ENCODE data around the gene PRDM16. TPM values are rescaled to one million over a fixed set of nuclear protein-coding genes. Genes with fewer than 3 reads are reported as not detected.

The PRDM16 gene
- total RNA-seq, 1 donor from 2014 or later: 5.6 TPM

DNA sequence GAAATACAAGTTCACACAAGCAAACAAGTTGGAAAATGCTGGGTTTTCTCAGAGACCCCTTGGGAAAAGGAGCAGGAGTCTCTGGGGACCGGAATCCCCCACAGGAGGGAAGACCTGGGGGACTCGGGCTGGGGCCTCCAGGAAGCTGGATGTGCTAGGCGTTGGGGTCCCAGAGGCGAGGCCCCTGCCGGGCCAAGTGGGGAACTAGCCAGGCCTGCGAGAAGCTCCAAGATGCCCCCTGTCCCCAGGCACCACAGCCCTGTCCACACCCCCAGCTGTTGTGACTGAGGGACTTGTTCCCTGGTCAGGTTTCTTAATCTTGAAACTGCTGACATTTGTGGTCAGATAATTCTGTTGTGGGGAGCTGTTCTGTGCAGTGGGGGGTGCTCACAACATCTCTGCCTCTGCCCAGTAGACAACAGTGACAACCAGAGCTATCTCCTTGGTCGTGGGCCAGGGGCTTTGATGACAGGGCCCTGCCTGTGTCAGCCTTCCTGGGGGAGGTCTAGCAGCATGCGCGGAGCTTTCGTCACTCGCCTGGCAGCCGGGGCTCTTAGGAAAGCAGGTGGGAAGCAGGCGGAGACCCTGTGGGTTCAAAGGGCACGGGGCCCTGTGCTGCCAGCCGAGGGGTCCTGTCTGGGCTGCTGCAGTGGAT, 259.1 kb downstream of the PRDM16 start:
- Histone ChIP-seq H3K4me3 (ENCODE audit: low read depth, low read length) (no peak overlapping the region), H3K27me3 (ENCODE audit: control insufficient read depth, insufficient read depth, low read length) (peaks cover 27% of the 10 kb centered on the region), H3K36me3 (ENCODE audit: control insufficient read depth, insufficient read depth, low read length) (no peaks in the 10 kb centered on the region)
- DNase-seq (ENCODE audit: low read depth): no peak
- no peak for TF ChIP-seq CTCF (IDR thresholded peaks at IDR 0.05; ENCODE audit: insufficient read depth, low read length, poor library complexity, severe bottlenecking)

DNA sequence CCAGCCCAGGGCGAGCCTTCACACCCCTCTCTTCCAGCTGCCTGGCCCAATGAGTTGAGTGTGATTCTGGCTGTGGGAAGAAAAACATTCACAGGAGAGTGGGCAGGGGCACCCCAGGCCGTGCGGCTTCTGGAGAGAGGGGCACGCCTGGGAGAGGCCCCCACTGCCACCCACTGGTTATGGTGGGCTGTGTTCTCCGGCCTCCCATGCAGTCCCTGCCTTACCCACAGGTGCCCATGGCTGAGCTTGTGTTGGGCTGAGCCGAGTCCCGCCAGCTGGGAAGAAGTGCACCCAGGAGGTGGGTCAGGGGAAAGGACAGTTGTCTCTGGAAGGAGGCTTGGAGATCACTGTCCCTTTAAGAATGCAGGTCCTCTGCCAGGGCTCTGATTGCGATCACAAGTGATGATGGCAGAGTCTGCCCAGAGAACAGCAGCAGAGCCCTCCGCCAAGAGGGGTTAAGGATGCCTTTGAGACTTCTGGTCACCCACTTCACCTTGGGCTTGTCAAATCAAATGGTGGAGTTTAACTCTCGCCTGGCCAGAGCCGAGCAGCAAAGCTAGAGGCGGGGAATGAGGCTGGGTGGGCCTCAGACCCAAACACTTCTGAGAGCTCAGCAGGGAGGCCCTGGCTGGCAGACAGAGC, 260.8 kb downstream of the PRDM16 start:
- no peak overlapping the region for H3K4me3 ChIP-seq (ENCODE audit: low read depth, low read length)
- H3K36me3 ChIP-seq (ENCODE audit: control insufficient read depth, insufficient read depth, low read length): no peaks in the 10 kb centered on the region
- DNase-seq (ENCODE audit: low read depth): no peak
- peaks cover 14% of the 10 kb centered on the region for H3K27me3 ChIP-seq (ENCODE audit: control insufficient read depth, insufficient read depth, low read length)
- no peak for TF ChIP-seq CTCF (IDR thresholded peaks at IDR 0.05; ENCODE audit: insufficient read depth, low read length, poor library complexity, severe bottlenecking)

DNA sequence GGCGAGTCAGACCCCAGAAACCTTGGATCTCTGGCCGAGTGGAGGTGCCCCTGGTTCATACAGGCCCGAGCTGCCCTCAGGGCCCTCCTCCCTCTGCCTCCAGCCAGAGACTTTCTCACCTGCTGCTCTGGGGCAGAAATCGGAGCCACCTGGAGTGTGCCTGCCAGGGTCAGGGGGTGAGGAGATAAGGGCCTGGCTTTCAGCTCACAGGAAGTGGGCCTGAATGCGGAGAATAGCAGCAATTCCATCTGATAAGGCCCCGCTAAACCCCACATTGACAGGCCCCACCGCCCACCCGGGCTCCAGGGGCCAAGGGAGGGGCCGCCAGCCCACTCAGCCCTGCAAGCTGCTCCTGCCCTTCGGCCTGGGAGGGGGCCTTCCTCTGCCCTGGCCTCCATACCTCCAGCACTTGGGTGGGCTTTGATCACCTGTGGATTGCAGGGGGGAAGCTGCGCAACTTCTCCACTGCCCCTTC, 261.8 kb downstream of the PRDM16 start:
- Histone ChIP-seq H3K36me3 (ENCODE audit: control insufficient read depth, insufficient read depth, low read length) (no peaks in the 10 kb centered on the region), H3K4me3 (ENCODE audit: low read depth, low read length) (no peak overlapping the region), H3K27me3 (ENCODE audit: control insufficient read depth, insufficient read depth, low read length) (peaks cover 13% of the 10 kb centered on the region)
- DNase-seq (ENCODE audit: low read depth): no peak
- no peak for TF ChIP-seq CTCF (IDR thresholded peaks at IDR 0.05; ENCODE audit: insufficient read depth, low read length, poor library complexity, severe bottlenecking)

DNA sequence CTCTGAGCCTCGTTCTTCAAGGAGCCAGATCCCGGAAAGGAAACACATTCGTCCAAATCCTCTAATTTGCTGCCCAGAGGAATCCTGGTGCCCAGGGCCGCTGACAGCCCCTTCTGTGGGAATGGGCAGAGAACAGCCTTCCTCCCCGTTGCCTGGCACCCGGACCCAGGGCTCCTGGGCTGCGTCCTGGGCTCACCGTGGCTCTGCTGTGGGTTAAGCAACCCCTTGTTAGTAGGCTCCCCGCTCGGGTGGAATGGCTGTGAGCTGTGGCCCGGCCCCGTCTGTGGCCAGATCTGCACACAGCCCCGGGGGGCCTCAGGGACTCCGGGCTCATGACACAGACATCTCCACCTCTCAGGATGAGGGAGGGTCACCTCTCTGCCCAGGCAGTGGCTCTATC, 262.6 kb downstream of the PRDM16 start:
- Histone ChIP-seq H3K27me3 (ENCODE audit: control insufficient read depth, insufficient read depth, low read length) (peaks cover 10% of the 10 kb centered on the region), H3K36me3 (ENCODE audit: control insufficient read depth, insufficient read depth, low read length) (no peaks in the 10 kb centered on the region), H3K4me3 (ENCODE audit: low read depth, low read length) (no peak overlapping the region)
- DNase-seq (ENCODE audit: low read depth): no peak
- TF ChIP-seq CTCF (IDR thresholded peaks at IDR 0.05; ENCODE audit: insufficient read depth, low read length, poor library complexity, severe bottlenecking): no peak

GRCh38 chr1:3332043-3332442, 263.0 kb downstream of the PRDM16 start:
- Histone ChIP-seq H3K4me3 (ENCODE audit: low read depth, low read length) (no peak overlapping the region), H3K36me3 (ENCODE audit: control insufficient read depth, insufficient read depth, low read length) (no peaks in the 10 kb centered on the region), H3K27me3 (ENCODE audit: control insufficient read depth, insufficient read depth, low read length) (peaks cover 9% of the 10 kb centered on the region)
- no peak for DNase-seq (ENCODE audit: low read depth)
- no peak for TF ChIP-seq CTCF (IDR thresholded peaks at IDR 0.05; ENCODE audit: insufficient read depth, low read length, poor library complexity, severe bottlenecking)

All from kidney epithelial cell (primary cell).